Brain microvascular endothelial cell (primary cell): ENCODE results near the gene DYNLL1.
"Not testable (repeated sequence)": the region's sequence is repeated elsewhere in the genome, so short reads cannot be mapped to it uniquely, and the experiment has no call there.

Source experiments
- DNase-seq: peaks from one replicate; pipeline ENCODE4 v3.0.0-alpha.2; 2020
- H3K27ac ChIP-seq: fragments of 250-450 bp; sonication (Bioruptor Pico); 2 replicates; pipeline ENCODE4 v1.5.1; 2020; ENCODE audit warnings: mild to moderate bottlenecking, moderate library complexity
- H3K27me3 ChIP-seq: fragments of 250-450 bp; sonication (Bioruptor Pico); replicated peaks from 2 replicates; pipeline ENCODE4 v1.5.1; 2020; ENCODE audit warnings: mild to moderate bottlenecking
- H3K36me3 ChIP-seq: fragments of 250-450 bp; sonication (Bioruptor Pico); replicated peaks from 2 replicates; pipeline ENCODE4 v1.5.1; 2020; ENCODE audit warnings: mild to moderate bottlenecking
- H3K4me3 ChIP-seq: 2 replicates; pipeline ENCODE4 v1.5.1; 2011; ENCODE audit warnings: low read depth, mild to moderate bottlenecking, control low read depth, low read length, moderate library complexity
- in situ Hi-C: cut with HindIII; loops from 2 replicates; pipeline ENCODE4 v1.10.0; 2017; ENCODE audit warnings: low sequenced_read_pairs, low pct_ligation_motif_present
- TF ChIP-seq, protein P1 (sequence below): IDR thresholded peaks from 2 replicates; pipeline ENCODE4 v1.5.1; 2011; ENCODE audit warnings: low read depth, mild to moderate bottlenecking, moderate library complexity, low read length, control low read depth, inconsistent platforms; ENCODE audit errors: missing control alignments

DYNLL1 gene

DNA sequence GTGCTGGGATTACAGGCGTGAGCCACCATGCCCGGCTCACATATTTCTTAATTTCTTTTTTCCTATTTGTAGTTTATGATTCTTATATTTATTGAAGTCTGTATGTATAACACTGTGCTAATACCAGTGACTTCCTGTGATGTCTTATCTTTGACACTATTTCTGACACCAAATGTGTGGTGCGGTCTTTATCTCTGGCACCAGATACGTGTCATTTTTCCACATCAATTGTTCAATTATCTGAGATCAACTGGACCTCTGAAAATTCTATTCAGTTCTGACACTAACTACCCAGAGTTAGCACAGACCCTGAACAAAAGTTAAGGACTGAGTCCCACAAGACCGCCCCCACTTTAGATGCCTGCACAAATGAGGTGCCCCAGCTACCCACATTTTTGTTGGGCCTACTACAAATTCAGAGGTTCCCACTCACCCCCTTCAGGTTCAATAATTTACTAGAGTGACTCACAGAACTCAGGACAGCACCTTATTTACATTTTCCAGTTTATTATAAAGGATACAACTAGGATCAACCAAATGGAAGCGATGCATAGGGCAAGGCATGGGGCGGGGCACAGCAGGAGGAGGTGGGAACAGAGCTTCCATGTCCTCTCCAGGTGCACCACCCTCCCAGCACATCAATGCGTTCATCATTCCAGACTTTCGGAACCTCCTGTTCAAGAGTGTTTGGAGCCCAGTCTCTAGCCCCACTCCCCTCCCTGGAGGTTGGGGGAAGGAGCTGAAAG lies 14.7 kb upstream of the DYNLL1 start:
- Histone ChIP-seq H3K36me3 (no peaks in the 10 kb centered on the region), H3K27me3 (no peaks in the 10 kb centered on the region), H3K4me3 (no peak overlapping the region), H3K27ac (no peak overlapping the region)
- no peak for DNase-seq
- TF ChIP-seq, protein P1, sequence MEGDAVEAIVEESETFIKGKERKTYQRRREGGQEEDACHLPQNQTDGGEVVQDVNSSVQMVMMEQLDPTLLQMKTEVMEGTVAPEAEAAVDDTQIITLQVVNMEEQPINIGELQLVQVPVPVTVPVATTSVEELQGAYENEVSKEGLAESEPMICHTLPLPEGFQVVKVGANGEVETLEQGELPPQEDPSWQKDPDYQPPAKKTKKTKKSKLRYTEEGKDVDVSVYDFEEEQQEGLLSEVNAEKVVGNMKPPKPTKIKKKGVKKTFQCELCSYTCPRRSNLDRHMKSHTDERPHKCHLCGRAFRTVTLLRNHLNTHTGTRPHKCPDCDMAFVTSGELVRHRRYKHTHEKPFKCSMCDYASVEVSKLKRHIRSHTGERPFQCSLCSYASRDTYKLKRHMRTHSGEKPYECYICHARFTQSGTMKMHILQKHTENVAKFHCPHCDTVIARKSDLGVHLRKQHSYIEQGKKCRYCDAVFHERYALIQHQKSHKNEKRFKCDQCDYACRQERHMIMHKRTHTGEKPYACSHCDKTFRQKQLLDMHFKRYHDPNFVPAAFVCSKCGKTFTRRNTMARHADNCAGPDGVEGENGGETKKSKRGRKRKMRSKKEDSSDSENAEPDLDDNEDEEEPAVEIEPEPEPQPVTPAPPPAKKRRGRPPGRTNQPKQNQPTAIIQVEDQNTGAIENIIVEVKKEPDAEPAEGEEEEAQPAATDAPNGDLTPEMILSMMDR, result no peak
- in situ Hi-C loops, result no loop called here

DNA sequence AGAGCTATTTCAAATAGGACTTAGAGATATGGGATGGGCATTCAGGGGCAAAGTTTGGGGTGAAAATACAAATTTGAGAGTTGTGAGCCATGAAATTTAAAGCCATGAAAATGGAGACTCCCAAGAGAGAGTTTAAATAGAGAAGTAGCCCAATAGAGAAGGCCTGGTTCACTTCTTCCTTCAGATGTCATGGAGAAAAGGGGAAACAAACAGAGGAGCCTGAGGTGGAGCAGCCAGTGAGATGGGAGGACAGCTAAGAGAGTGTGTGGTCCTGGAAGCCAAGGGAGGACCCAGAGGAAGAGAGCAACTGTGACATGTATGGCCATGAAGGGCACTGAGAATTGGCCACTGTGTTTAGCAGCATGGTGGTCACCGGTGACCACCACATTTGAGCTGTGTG lies 12.3 kb upstream of the DYNLL1 start:
- in situ Hi-C loops, result no loop called here
- H3K27ac ChIP-seq, result no peak overlapping the region
- H3K36me3 ChIP-seq, result no peaks in the 10 kb centered on the region
- no peak for DNase-seq
- H3K4me3 ChIP-seq, result no peak overlapping the region
- H3K27me3 ChIP-seq, result no peaks in the 10 kb centered on the region
- TF ChIP-seq, protein P1, result no peak

DNA sequence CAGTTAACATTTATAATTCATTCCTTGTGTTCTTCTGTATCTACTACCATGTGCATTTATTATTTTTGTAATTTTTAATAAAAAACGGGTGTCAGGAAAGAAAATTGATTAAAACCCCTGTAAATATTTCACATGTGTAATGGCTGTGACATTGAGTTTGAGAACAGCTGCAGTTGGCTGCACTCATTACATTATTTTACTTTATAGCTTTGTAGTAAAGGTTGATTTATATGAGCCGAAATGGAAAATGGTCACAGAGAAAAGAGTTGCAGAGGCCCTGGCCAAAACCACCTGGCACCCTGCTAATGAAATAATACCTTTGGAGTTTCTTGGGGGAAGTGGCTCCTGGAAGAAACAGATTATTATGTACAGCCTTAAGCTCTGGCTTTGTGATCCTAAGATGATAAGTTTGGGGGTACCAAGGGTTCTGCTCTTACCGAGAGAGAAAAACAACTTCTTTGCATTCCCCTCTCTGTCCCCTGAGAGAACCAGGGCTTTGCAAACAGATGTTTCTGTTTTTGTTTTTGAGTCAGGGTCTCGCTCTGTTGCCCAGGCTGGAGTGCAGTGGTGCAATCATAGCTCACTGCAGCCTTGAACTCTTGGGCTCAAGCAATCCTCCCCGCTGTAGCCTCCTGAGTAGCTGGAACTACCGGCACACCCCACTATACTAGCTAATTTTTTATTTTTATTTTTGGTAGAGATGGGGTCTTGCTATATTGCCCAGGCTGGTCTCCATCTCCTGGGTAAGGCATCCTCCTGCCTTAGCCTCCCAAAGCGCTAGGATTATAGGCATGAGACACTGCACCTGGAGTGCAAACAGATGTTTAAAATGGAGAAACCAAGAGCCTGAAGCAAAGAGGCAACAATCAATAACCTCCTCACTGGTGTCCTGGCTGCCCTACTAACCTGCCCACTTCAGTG lies 9.7 kb upstream of the DYNLL1 start:
- DNase-seq, result no peak
- TF ChIP-seq, protein P1, result no peak
- Histone ChIP-seq H3K36me3 (no peaks in the 10 kb centered on the region), H3K4me3 (no peak overlapping the region), H3K27me3 (no peaks in the 10 kb centered on the region), H3K27ac (no peak overlapping the region)
- in situ Hi-C loops, result no loop called here

DNA sequence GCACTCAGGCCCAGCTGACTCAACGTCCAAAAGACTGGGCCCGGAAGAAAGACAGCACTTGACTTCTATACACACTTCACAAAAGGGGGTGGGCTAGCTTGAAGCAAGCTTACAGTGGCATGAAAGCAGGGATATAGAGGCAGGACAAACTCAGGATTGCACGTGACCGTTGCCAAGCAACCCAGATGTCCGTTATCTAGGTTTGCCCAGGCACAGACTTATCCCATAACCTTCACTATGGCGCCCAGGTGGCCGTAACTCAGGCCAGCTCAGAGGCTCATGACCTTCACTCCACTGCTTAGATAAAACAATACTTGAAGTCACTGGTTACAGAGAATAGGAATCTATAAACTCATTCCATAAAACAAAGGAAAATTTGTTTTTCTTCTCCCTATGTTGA lies 8.4 kb upstream of the DYNLL1 start:
- in situ Hi-C loops, H3K27ac ChIP-seq, H3K27me3 ChIP-seq, H3K4me3 ChIP-seq, DNase-seq, H3K36me3 ChIP-seq: not testable (repeated sequence)

DNA sequence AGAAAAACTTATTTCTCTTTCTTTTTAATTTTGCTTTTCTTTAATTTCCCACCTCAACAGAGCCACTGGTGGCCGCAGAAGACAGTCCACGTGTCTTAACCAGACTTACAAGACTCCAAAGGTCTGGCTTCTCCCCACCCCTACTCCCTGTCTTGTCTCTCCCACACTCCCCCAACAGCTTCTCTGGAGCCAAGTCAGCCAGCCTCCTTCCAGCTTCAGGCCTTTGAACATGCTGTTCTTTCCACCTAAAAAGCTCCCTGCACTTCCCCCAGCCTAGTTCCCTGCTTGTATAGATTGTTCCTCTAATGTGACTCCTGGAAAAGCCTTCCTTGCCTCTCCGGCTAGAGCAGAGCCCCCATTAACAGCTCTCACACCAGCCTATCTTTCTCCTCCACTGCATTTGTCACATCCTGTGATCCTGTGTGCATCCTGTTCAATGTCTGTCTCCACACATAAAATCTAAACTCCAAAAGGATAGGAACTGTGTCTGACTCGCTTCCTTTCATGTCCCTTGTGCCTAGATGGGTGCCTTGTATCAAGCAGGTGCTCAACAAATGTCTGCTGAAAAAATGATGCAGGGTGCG lies 7.8 kb upstream of the DYNLL1 start:
- Histone ChIP-seq H3K27me3 (no peaks in the 10 kb centered on the region), H3K27ac (no peak overlapping the region), H3K4me3 (no peak overlapping the region), H3K36me3 (no peaks in the 10 kb centered on the region)
- in situ Hi-C loops, result no loop called here
- DNase-seq, result no peak
- TF ChIP-seq, protein P1, result no peak

DNA sequence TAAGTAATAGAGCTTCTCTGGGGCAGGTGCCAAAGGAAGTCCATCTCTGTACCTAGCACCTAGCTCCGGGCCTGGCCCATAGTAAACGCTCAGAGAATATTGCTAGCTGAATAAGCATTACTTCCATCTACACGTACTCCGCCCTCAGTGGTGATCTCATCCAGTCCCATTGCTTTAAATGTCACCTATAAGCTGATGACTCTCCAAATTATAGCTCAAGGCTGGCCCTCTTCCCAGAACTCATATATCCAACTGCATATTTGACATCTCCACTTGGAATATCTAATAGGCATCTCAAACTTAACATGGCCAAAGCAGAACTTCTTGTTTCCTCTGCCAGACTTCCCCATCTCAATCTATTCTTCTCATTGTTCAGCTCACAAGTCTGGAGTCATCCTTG lies 6.9 kb upstream of the DYNLL1 start:
- H3K27ac ChIP-seq, result no peak overlapping the region
- TF ChIP-seq, protein P1, result no peak
- in situ Hi-C loops, result no loop called here

More for the DNA sequence above, 6.9 kb upstream of the DYNLL1 start:
- no peak overlapping the region for H3K4me3 ChIP-seq
- no peak for DNase-seq
- H3K27me3 ChIP-seq, result no peaks in the 10 kb centered on the region
- no peaks in the 10 kb centered on the region for H3K36me3 ChIP-seq
